GM10266 (cell line): ENCODE data around the gene EVC2.
"Not testable (repeated sequence)": the region's sequence is repeated elsewhere in the genome, so short reads cannot be mapped to it uniquely, and the experiment has no call there.

Experiments
- DNase-seq: peaks from one replicate; pipeline ENCODE4 v3.0.0; 2012; ENCODE audit errors: extremely low spot score
- TF ChIP-seq, protein P1 (sequence below): IDR thresholded peaks from 2 replicates; pipeline ENCODE4 v1.5.1; 2012; ENCODE audit warnings: mild to moderate bottlenecking, low read depth; ENCODE audit not compliant: control insufficient read depth, insufficient read depth; ENCODE audit errors: missing control alignments

The EVC2 gene

DNA sequence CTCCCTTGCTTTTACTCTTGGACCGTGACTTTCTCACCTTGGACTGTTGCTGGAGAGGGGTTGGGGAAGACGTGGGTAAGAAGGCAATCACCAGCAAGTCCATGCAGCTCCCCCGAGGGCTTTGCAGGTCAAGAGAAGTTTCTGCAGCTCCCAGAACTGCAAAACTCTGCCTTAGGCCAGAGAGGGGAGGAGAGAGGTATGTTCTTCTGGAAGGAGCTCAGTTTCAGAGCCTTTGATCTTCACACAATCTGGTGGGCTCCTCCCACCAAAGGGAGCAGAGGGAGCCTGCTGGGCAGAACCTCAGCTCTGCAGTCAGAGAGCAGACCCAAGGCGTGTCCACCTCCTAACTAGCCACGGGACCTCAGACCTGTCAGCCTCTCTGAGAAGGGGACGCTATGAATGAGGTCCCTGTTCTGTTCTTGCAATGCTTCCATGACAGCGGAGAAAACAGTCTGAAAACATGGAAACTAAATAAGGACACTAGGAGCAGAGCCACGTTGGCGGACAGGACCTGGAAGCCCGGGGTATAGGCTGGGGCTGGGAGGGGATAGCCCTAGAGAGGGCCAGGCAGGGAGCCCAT is 92.8 kb downstream of the EVC2 start:
- TF ChIP-seq, protein P1, sequence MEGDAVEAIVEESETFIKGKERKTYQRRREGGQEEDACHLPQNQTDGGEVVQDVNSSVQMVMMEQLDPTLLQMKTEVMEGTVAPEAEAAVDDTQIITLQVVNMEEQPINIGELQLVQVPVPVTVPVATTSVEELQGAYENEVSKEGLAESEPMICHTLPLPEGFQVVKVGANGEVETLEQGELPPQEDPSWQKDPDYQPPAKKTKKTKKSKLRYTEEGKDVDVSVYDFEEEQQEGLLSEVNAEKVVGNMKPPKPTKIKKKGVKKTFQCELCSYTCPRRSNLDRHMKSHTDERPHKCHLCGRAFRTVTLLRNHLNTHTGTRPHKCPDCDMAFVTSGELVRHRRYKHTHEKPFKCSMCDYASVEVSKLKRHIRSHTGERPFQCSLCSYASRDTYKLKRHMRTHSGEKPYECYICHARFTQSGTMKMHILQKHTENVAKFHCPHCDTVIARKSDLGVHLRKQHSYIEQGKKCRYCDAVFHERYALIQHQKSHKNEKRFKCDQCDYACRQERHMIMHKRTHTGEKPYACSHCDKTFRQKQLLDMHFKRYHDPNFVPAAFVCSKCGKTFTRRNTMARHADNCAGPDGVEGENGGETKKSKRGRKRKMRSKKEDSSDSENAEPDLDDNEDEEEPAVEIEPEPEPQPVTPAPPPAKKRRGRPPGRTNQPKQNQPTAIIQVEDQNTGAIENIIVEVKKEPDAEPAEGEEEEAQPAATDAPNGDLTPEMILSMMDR, result no peak
- no peak for DNase-seq

DNA sequence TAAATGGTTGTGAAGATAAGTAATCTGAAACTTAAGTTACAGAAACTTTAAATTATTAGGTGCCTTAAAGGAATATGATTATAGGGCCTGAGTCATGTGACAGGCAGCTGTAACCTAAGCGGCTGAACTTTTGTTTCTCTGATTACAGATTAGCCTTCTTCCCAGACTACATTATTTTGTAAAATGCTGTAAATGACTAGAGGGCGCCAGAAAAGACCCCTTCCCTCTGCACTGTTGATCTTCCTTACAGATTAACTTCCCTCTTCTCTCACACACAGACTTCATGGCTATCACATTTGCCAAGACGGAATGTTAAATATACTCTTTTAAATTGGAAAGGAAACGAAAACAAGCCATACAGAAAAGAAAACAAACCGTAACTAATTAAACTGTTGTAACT is 96.6 kb downstream of the EVC2 start:
- DNase-seq, result no peak
- TF ChIP-seq, protein P1, result no peak

DNA sequence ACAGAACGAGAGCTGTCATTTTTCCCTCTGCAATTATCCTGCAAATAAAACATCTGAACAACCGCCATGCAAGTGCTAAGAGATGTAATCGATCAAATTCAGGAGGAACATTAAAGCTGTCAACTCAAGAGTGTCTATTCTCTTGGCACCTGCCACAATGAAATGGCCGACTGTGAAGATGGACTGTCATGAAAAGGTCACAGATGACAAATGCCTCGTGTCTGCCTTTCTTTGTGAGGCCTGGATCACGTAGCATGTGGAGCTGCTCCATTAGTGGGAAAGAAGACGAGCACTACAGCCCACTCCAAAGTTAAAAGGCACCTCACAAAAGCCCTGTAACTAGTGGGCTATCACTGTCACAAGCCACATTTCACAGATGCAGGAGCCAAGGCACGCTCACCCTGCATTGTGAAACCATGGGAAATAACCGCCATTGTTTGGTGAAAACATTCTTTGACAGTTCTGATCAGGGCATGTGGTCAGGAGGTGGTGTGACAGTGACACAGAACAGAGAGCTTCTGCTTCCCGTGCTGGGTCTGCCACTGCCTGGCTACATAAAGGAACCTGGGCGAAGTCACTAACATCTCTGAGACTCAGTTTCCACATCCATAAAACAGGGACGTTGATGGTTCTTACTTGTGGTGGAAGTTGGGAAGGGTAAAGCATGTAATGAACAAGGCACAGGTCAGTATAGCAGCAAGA is 98.9 kb downstream of the EVC2 start:
- TF ChIP-seq, protein P1, result no peak
- no peak for DNase-seq

DNA sequence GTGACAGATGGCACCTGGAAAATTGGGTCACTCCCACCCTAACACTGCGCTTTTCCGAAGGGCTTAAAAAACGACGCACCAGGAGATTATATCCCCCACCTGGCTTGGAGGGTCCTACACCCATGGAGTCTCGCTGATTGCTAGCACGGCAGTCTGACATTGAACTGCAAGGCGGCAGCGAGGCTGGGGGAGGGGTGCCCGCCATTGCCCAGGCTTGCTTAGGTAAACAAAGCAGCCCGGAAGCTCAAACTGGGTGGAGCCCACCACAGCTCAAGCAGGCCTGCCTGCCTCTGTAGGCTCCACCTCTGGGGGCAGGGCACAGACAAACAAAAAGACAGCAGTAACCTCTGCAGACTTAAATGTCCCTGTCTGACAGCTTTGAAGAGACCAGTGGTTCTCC is 114.5 kb downstream of the EVC2 start:
- DNase-seq, result not testable (repeated sequence)

DNA sequence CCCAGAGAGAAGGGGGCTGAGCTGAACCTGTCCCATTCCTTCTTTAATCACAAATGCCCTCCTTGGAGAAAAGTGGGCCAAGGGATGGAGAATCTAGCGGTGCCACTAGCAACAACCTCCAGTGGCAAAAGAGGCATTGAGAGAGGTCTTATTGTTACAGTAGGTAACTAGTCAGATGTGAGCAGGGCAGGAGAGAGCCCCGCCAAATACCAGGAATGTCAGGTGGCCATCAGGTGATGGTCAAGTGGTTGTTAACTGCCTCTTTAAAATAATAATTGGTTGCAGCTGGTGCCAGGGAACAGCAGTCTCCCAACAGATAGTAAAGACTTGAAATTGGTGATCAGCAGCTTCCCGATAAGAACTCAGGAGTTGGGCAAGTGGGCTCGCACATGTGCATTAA is 116.1 kb downstream of the EVC2 start:
- DNase-seq, result no peak
- TF ChIP-seq, protein P1, result no peak

DNA sequence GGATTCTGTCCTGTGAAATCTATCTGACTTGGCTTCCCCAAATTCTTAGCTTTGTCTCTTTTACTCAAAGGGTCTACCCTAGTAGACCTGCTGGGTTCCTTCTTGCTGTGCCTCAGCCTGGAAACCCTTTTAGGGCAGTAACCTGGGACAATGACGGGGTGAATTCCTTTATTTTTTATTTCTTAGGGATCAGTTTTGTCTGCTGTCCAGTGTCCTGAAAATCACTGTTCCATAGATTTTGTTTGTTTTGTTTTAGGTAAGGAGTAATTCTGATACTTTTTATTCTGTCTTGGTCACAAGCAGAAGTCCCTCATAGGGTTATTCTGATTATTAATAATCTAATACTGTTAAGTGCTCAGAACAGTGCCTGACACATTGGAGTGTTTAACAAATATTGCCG is 118.9 kb downstream of the EVC2 start:
- no peak for DNase-seq
- TF ChIP-seq, protein P1, result no peak

DNA sequence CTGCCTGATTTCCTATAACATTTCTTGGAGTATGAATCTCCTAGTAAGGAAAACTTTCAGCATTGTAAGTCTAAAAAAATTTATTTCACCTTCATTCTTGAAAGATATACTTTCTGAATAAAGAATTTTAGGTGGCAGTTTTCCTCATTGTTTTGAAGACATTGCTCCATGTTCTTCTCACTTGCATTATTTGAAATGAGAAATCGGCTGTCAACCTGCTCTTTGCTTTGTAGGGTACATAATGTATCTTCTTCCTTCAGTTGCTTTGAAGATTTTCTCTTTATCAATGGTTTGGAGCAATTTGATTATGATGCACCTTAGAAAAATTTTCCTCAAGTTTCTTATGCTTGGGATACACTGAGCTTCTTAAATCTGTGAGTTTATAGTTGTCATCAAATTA is 120.3 kb downstream of the EVC2 start:
- DNase-seq, result no peak
- TF ChIP-seq, protein P1, result no peak
